Measurements from ENCODE around the gene PHF21B. TPM values are rescaled to one million over a fixed set of nuclear protein-coding genes. Genes with fewer than 3 reads are reported as not detected.

The PHF21B gene
- total RNA-seq, 1 experiment from 2014 or later, result 4.5 TPM

- Histone ChIP-seq H3K27ac (ENCODE audit: low read length) (no peak overlapping the region), H3K4me3 (ENCODE audit: low read depth in 2 of 2, low read length in 2 of 2) (no peak overlapping the region), H3K9me3 (ENCODE audit: control insufficient read depth, insufficient read depth, low read depth, low read length) (no peaks in the 10 kb centered on the region), H3K4me1 (ENCODE audit: control insufficient read depth, insufficient read depth, low read length) (no peaks in the 10 kb centered on the region), H3K36me3 (ENCODE audit: control insufficient read depth, insufficient read depth, low read length) (no peaks in the 10 kb centered on the region), H3K27me3 (ENCODE audit: control insufficient read depth, insufficient read depth, low read length) (no peaks in the 10 kb centered on the region)
- ATAC-seq (no peak), DNase-seq (ENCODE audit: low read depth, low spot score) (no peak)
- in situ Hi-C loops (cut with HindIII; ENCODE audit: low pct_unique_long_range_greater_than_20kb, low sequenced_read_pairs) (no loop called here), intact Hi-C loops (cut with micrococcal nuclease; ENCODE audit: unreplicated experiment) (loop anchor here (10.0 kb wide), 1 partner anchor 140 kb away; no protein-coding TSS in a partner anchor)
- ChIA-PET POLR2A (no interaction called here), CTCF (no interaction called here)
- TF ChIP-seq POLR2AphosphoS5 (IDR thresholded peaks at IDR 0.05; ENCODE audit: low read depth, low read length), result no peak
- no peak for TF ChIP-seq SIN3A (IDR thresholded peaks at IDR 0.05; ENCODE audit: borderline replicate concordance, insufficient read depth, low read depth, low read length)
- no peak for TF ChIP-seq CTCF (IDR thresholded peaks at IDR 0.05)
- no peak for TF ChIP-seq TCF7L2 (IDR thresholded peaks at IDR 0.05; ENCODE audit: low read depth, low read length)
- no peak for TF ChIP-seq REST (IDR thresholded peaks at IDR 0.05; ENCODE audit: insufficient read depth in 1 of 2, low read depth in 2 of 2, low read length in 1 of 2)
- BruUV-seq (replicated peaks), result no TSS peak
Measured at GRCh38 chr22:44964722-44965078, 45.1 kb downstream of the PHF21B start.

- BruUV-seq (replicated peaks), result no TSS peak
- ChIA-PET CTCF (no interaction called here), POLR2A (no interaction called here)
- TF ChIP-seq TCF7L2 (IDR thresholded peaks at IDR 0.05; ENCODE audit: low read depth, low read length), result no peak
- no peak for TF ChIP-seq CTCF (IDR thresholded peaks at IDR 0.05)
- no peak for TF ChIP-seq POLR2AphosphoS5 (IDR thresholded peaks at IDR 0.05; ENCODE audit: low read depth, low read length)
- TF ChIP-seq SIN3A (IDR thresholded peaks at IDR 0.05; ENCODE audit: borderline replicate concordance, insufficient read depth, low read depth, low read length), result no peak
- no peak for TF ChIP-seq REST (IDR thresholded peaks at IDR 0.05; ENCODE audit: insufficient read depth in 1 of 2, low read depth in 2 of 2, low read length in 1 of 2)
- intact Hi-C loops (cut with micrococcal nuclease; ENCODE audit: unreplicated experiment), result loop anchor here (10.0 kb wide), 1 partner anchor 139 kb away; no protein-coding TSS in a partner anchor
- H3K4me1 ChIP-seq (ENCODE audit: control insufficient read depth, insufficient read depth, low read length), result no peaks in the 10 kb centered on the region
- in situ Hi-C loops (cut with HindIII; ENCODE audit: low pct_unique_long_range_greater_than_20kb, low sequenced_read_pairs), result no loop called here
- H3K9me3 ChIP-seq (ENCODE audit: control insufficient read depth, insufficient read depth, low read depth, low read length), result no peaks in the 10 kb centered on the region
- no peak for ATAC-seq
- no peak overlapping the region for H3K27ac ChIP-seq (ENCODE audit: low read length)
- DNase-seq (ENCODE audit: low read depth, low spot score), result no peak
- H3K36me3 ChIP-seq (ENCODE audit: control insufficient read depth, insufficient read depth, low read length), result no peaks in the 10 kb centered on the region
- H3K4me3 ChIP-seq (ENCODE audit: low read depth in 2 of 2, low read length in 2 of 2), result no peak overlapping the region
- H3K27me3 ChIP-seq (ENCODE audit: control insufficient read depth, insufficient read depth, low read length), result no peaks in the 10 kb centered on the region
Measured at GRCh38 chr22:44963832-44964721, 45.7 kb downstream of the PHF21B start.
